Esophagus squamous epithelium (tissue), 4 donors: Measurements from ENCODE around the gene C1GALT1.

ENCODE experiments used
- CTCF ChIP-seq, 6 experiments: fragments of 450-650 bp in 4 of 6; fragments of 200-600 bp in 2 of 6; sonication (generic) in 2 of 6; IDR thresholded peaks; one replicate each; pipeline ENCODE4 v1.5.1; 2016 to 2019; ENCODE audit warnings: antibody characterized with exemption in 6 of 6, mild to moderate bottlenecking in 4 of 6, moderate library complexity in 4 of 6
- POLR2A ChIP-seq, 4 donors: fragments of 450-650 bp; IDR thresholded peaks; one replicate each; pipeline ENCODE4 v1.6.1; 2017; ENCODE audit warnings: antibody characterized with exemption in 4 of 4, mild to moderate bottlenecking in 4 of 4, moderate library complexity in 3 of 4

- TF ChIP-seq CTCF (IDR thresholded peaks at IDR 0.05) (no peak), POLR2A (IDR thresholded peaks at IDR 0.05) (no peak)
Observed at GRCh38 chr7:7293092-7293491, 110.7 kb downstream of the C1GALT1 start.
